GM23248 (cell line): ENCODE measurements around the gene NOL6. TPM values are rescaled to one million over a fixed set of nuclear protein-coding genes. Genes with fewer than 3 reads are reported as not detected.
"Not testable (repeated sequence)": the region's sequence is repeated elsewhere in the genome, so short reads cannot be mapped to it uniquely, and the experiment has no call there.

Experiments
- DNase-seq: peaks from one replicate; pipeline ENCODE4 v3.0.0-alpha.2; 2015
- H2AFZ ChIP-seq: fragments of 200-600 bp; sonication (generic); 2 replicates; pipeline ENCODE4 v1.6.1; 2016; ENCODE audit warnings: antibody characterized with exemption
- H3F3A ChIP-seq: fragments of 200-600 bp; sonication (generic); 2 replicates; pipeline ENCODE4 v1.6.1; 2016; ENCODE audit warnings: mild to moderate bottlenecking, antibody characterized with exemption, mixed run types; ENCODE audit not compliant: insufficient read depth
- H3K27ac ChIP-seq: fragments of 200-600 bp; sonication (generic); 2 replicates; pipeline ENCODE4 v1.5.1; 2016; ENCODE audit warnings: mild to moderate bottlenecking
- H3K27me3 ChIP-seq: fragments of 200-600 bp; sonication (generic); replicated peaks from 2 replicates; pipeline ENCODE4 v1.6.1; 2016; ENCODE audit warnings: mild to moderate bottlenecking; ENCODE audit not compliant: insufficient read depth
- H3K36me3 ChIP-seq: fragments of 200-600 bp; sonication (generic); 2 replicates; pipeline ENCODE4 v1.6.1; 2016; ENCODE audit warnings: low read depth, mild to moderate bottlenecking
- H3K4me1 ChIP-seq: fragments of 200-600 bp; sonication (generic); 2 replicates; pipeline ENCODE4 v1.6.1; 2016; ENCODE audit warnings: mild to moderate bottlenecking; ENCODE audit not compliant: insufficient read depth
- H3K4me2 ChIP-seq: fragments of 200-600 bp; sonication (generic); one replicate; pipeline ENCODE4 v1.6.1; 2016; ENCODE audit warnings: mild to moderate bottlenecking; ENCODE audit not compliant: unreplicated experiment
- H3K4me3 ChIP-seq: fragments of 200-600 bp; sonication (generic); 2 replicates; pipeline ENCODE4 v1.5.1; 2016; ENCODE audit warnings: mild to moderate bottlenecking
- H3K79me2 ChIP-seq: fragments of 200-600 bp; sonication (generic); 2 replicates; pipeline ENCODE4 v1.6.1; 2016; ENCODE audit warnings: mild to moderate bottlenecking; ENCODE audit not compliant: insufficient read depth
- H3K9ac ChIP-seq: fragments of 200-600 bp; sonication (generic); 2 replicates; pipeline ENCODE4 v1.6.1; 2016; ENCODE audit warnings: mild to moderate bottlenecking
- H3K9me2 ChIP-seq: fragments of 200-600 bp; sonication (generic); 2 replicates; pipeline ENCODE4 v1.6.1; 2016; ENCODE audit warnings: mixed run types, mild to moderate bottlenecking, moderate library complexity; ENCODE audit not compliant: insufficient read depth
- H3K9me3 ChIP-seq: fragments of 200-600 bp; sonication (generic); one replicate; pipeline ENCODE4 v1.6.1; 2017; ENCODE audit warnings: low read depth
- H4K20me1 ChIP-seq: fragments of 200-600 bp; sonication (generic); 2 replicates; pipeline ENCODE4 v1.6.0; 2016; ENCODE audit not compliant: insufficient read depth
- EZH2 ChIP-seq: fragments of 200-600 bp; sonication (generic); IDR thresholded peaks from 2 replicates; pipeline ENCODE4 v1.6.1; 2018; ENCODE audit warnings: antibody characterized with exemption, mild to moderate bottlenecking; ENCODE audit not compliant: insufficient read depth, poor library complexity, severe bottlenecking
- EZH2phosphoT487 ChIP-seq: fragments of 200-600 bp; sonication (generic); IDR thresholded peaks from 2 replicates; pipeline ENCODE4 v1.6.1; 2018; ENCODE audit warnings: antibody characterized with exemption, moderate library complexity, mild to moderate bottlenecking, low read depth; ENCODE audit not compliant: insufficient read depth
- WGBS, 2 experiments: methylation state at CpG; one replicate each; pipeline ENCODE4 v1.1.6; 2015 to 2017; ENCODE audit warnings: low lambda C conversion rate in 2 of 2, low coverage in 1 of 2; ENCODE audit errors: missing lambda C conversion rate in 2 of 2; 5-methylcytosine and 5-hydroxymethylcytosine counted together
- in situ Hi-C: fragments of 300-500 bp; cut with MboI; formaldehyde crosslinking; loops from 2 replicates; pipeline ENCODE4 v1.15.0; 2020
- polyA plus RNA-seq: library from polyadenylated mRNA; unstranded; fragments of >200 nt; fragmentation: Nextera tagmentation; extraction: Ambion mirVana; gene quantifications from 2 replicates; pipeline ENCODE4 v1.2.1, GENCODE V29; 2016
- total RNA-seq: library from RNA; depleted of rRNA; stranded (reverse); fragments of >200 nt; shearing (Covaris generic); gene quantifications from 2 replicates; pipeline ENCODE4 v1.2.3, GENCODE V29; 2014

Gene NOL6
- total and polyA plus RNA-seq, 2 experiments from 2014 or later, result 18.0 to 31.2 TPM

GRCh38 chr9:33459115-33459514 lies 14.6 kb downstream of the NOL6 start:
- in situ Hi-C loops, result loop anchor here (25.0 kb wide), 1 partner anchor 372 kb away; the partner anchor contains the start of gene SMU1
- no peaks in the 10 kb centered on the region for H3K9me3 ChIP-seq
- DNase-seq, result no peak
- no peak overlapping the region for H3K4me3 ChIP-seq
- no peaks in the 10 kb centered on the region for H4K20me1 ChIP-seq
- WGBS, 2 experiments, result 71 to 87% methylated on average over 3 of the region's 3 CpGs
- H3K27ac ChIP-seq, result no peak overlapping the region
- H3K36me3 ChIP-seq, result peaks cover 17% of the 10 kb centered on the region
- H3K9me2 ChIP-seq, result no peaks in the 10 kb centered on the region
- peaks cover 4% of the 10 kb centered on the region; the same call in 1 of the 2 replicates for H3F3A ChIP-seq
- no peaks in the 10 kb centered on the region for H3K27me3 ChIP-seq
- TF ChIP-seq EZH2 (no peak), EZH2phosphoT487 (no peak)
- no peak overlapping the region for H3K9ac ChIP-seq
- H2AFZ ChIP-seq, result no peak overlapping the region
- H3K79me2 ChIP-seq, result no peaks in the 10 kb centered on the region
- no peak overlapping the region for H3K4me2 ChIP-seq
- peaks cover 5% of the 10 kb centered on the region; the same call in 1 of the 2 replicates for H3K4me1 ChIP-seq

- H3K36me3 ChIP-seq, result peaks cover 13% of the 10 kb centered on the region
- H2AFZ ChIP-seq, result no peak overlapping the region
- H3K9ac ChIP-seq, result no peak overlapping the region
- TF ChIP-seq EZH2phosphoT487, result no peak
- TF ChIP-seq EZH2, result no peak
- peaks cover 4% of the 10 kb centered on the region; the same call in 1 of the 2 replicates for H3F3A ChIP-seq
- no peaks in the 10 kb centered on the region for H3K27me3 ChIP-seq
- no peaks in the 10 kb centered on the region for H3K9me3 ChIP-seq
- H3K9me2 ChIP-seq, result no peaks in the 10 kb centered on the region
- H3K4me1 ChIP-seq, result peaks cover 5% of the 10 kb centered on the region; the same call in 1 of the 2 replicates
- 35 to 36% methylated on average over 4 of the region's 4 CpGs for WGBS, 2 experiments
- no peak overlapping the region for H3K4me3 ChIP-seq
- in situ Hi-C loops, result loop anchor here (25.0 kb wide), 1 partner anchor 371 kb away; the partner anchor contains the start of gene SMU1
- no peaks in the 10 kb centered on the region for H4K20me1 ChIP-seq
- no peak for DNase-seq
- H3K4me2 ChIP-seq, result no peak overlapping the region
- H3K27ac ChIP-seq, result no peak overlapping the region
- H3K79me2 ChIP-seq, result no peaks in the 10 kb centered on the region
Measured at GRCh38 chr9:33458444-33458843, 15.3 kb downstream of the NOL6 start.

- no peaks in the 10 kb centered on the region for H3K27me3 ChIP-seq
- no peaks in the 10 kb centered on the region for H4K20me1 ChIP-seq
- TF ChIP-seq EZH2, result no peak
- no peak for TF ChIP-seq EZH2phosphoT487
- H3K27ac ChIP-seq, result no peak overlapping the region
- H3K4me1 ChIP-seq, result peaks cover 5% of the 10 kb centered on the region; the same call in 1 of the 2 replicates
- no peaks in the 10 kb centered on the region for H3K9me3 ChIP-seq
- 81 to 84% methylated on average over 7 of the region's 7 CpGs for WGBS, 2 experiments
- DNase-seq, result no peak
- H3K36me3 ChIP-seq, result no peaks in the 10 kb centered on the region; the same call in 1 of the 2 replicates
- H2AFZ ChIP-seq, result no peak overlapping the region
- H3F3A ChIP-seq, result peaks cover 4% of the 10 kb centered on the region; the same call in 1 of the 2 replicates
- H3K9me2 ChIP-seq, result no peaks in the 10 kb centered on the region
- in situ Hi-C loops, result loop anchor here (25.0 kb wide), 1 partner anchor 369 kb away; the partner anchor contains the start of gene SMU1
- H3K4me3 ChIP-seq, result no peak overlapping the region
- H3K9ac ChIP-seq, result no peak overlapping the region
- H3K4me2 ChIP-seq, result no peak overlapping the region
- H3K79me2 ChIP-seq, result no peaks in the 10 kb centered on the region
Measured at GRCh38 chr9:33455945-33456344, 17.8 kb downstream of the NOL6 start.

GRCh38 chr9:33455456-33455855 lies 18.3 kb downstream of the NOL6 start:
- H3K27ac ChIP-seq, DNase-seq, H3K9me2 ChIP-seq, H3K4me2 ChIP-seq, H3K79me2 ChIP-seq, H4K20me1 ChIP-seq, H3K4me1 ChIP-seq, H3K4me3 ChIP-seq, H2AFZ ChIP-seq, H3F3A ChIP-seq, H3K36me3 ChIP-seq, H3K9me3 ChIP-seq, H3K9ac ChIP-seq, H3K27me3 ChIP-seq: not testable (repeated sequence)
- in situ Hi-C loops, result loop anchor here (25.0 kb wide), 1 partner anchor 368 kb away; the partner anchor contains the start of gene SMU1
- 75 to 92% methylated on average over 8 of the region's 8 CpGs for WGBS, 2 experiments

GRCh38 chr9:33454661-33455026 lies 19.1 kb downstream of the NOL6 start:
- not testable (repeated sequence) for H3K9me2 ChIP-seq, H3K4me2 ChIP-seq, H3K4me3 ChIP-seq, H2AFZ ChIP-seq, DNase-seq, H4K20me1 ChIP-seq, H3K4me1 ChIP-seq, H3K79me2 ChIP-seq, H3K9me3 ChIP-seq, H3K27ac ChIP-seq, H3K9ac ChIP-seq, H3K27me3 ChIP-seq, H3K36me3 ChIP-seq, H3F3A ChIP-seq
- in situ Hi-C loops, result loop anchor here (25.0 kb wide), 1 partner anchor 367 kb away; the partner anchor contains the start of gene SMU1
- WGBS, 2 experiments, result 80 to 83% methylated on average over 5 of the region's 5 CpGs
